NCI-H446 (cell line): ENCODE measurements around the gene AP5B1.

Source experiments
- DNase-seq, 2 experiments: peaks; one replicate each; lab custom pipeline; 2025; lab: John Stamatoyannopoulos, UW

AP5B1 gene

DNA sequence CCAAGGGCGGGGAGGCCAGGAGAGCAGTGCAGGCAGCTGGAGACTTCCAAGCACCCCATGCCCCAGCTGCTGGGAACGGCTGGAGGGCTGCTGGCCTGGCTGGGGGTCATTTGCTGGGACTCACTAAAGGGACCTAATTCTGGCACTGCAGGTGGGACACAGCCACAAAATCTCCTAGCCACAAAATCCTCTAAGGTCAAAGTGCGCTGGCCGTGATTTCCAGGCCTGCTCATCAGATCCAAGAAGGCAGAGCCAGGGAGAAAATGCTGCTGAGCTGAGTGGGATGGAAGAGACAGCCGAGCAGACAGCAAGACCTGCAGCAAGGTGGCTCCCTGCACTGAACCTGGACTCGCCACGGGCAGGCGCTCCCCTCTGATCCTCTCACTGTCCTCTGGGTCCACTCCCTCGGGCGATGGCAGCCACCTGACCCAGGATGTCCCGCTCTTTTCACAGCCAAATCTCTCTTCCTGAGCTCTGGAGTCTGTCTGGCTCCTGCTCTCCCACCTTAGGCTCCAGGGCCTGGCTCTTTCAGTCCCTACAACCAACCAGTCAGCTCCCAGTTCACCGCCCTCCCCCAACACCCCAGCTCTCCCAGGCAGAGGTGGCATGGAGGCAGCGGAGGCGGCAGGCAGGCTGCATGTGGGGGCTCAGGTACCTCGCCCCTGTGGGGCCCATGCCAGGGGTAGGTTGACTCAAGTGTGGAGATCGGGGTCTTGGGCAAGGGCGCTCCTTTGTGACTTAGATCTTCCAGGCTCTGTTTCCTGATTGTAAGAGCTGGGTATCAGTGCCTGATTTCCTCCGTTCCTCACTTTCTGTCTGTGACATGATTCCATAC lies 20.6 kb upstream of the AP5B1 start:
- no peak for DNase-seq

DNA sequence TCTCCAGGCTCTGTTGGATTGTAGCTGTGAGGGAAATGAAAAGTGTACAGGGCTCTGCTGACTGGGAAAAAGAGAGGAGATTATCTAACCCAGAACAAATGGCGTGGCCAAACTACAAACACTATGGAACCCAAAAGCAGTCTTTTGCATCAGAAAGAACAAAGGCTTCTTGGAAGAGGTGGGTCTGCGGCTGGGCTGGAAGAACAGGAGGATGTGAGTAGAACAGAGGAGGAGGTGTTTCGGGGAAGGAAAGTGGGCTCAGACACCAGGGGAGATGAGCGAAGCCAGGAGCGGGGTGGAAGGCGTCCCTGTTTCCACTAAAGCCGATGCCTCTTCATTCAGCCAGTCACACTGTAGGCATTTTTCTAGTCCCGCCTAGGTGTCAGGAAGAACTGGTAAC lies 18.1 kb upstream of the AP5B1 start:
- DNase-seq = no peak

DNA sequence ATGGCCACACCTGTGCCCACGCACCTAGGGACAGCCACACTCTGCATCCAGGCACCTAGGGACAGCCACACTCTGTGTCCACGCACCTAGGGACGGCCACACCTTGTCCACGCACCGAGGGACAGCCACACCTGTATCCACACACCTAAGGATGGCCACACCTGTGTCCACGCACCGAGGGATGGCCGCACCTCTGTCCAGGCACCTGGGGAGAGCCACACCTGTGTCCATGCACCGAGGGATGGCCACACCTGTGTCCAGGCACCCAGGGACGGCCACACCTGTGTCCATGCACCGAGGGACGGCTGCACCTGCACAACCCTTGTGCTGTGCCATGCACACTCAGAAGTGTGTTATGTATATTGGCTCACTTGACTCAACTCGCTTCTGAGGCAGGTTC lies 16.9 kb upstream of the AP5B1 start:
- DNase-seq = no peak

DNA sequence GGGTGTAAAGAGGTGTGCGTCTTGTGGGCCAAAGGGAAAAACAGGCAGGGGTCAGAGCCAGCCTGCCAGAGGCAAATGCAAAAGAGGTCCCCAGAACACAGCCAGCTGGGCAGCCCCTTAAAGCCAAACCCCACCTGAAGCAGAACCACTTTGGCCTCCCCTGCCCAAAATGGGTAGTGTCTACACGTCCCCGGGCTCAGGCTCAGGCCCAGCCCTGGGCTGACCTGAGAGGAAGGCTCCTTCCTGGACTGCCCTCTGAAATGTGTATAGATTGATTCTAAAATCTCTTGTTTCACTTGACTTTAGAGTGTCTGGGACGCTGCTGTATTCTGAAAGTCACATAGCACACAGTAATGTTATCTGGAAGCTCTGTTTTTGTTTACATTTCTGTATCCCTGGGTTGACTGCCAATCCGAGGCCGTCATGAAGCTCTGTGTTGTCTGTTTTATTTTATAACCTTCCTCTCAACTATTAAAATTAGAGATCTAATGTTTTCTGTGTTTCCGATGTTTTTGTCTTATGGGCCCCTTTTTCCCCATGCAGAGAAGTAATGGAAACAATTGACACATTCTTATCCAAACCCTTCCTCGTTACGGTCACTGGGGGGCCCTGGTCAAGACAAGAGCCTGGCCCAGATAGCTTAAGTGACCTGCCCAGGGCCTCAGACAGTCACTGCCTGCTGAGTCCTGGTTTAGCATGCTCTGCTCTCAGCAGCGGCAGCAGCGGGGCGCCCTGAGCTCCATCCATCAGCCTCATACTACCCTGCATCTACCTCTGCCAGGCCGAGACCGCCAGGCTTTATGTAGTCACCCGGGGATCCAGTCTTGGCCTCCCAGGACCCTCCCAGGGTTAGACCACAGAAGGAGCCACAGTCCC lies 16.2 kb upstream of the AP5B1 start:
- DNase-seq = no peak

DNA sequence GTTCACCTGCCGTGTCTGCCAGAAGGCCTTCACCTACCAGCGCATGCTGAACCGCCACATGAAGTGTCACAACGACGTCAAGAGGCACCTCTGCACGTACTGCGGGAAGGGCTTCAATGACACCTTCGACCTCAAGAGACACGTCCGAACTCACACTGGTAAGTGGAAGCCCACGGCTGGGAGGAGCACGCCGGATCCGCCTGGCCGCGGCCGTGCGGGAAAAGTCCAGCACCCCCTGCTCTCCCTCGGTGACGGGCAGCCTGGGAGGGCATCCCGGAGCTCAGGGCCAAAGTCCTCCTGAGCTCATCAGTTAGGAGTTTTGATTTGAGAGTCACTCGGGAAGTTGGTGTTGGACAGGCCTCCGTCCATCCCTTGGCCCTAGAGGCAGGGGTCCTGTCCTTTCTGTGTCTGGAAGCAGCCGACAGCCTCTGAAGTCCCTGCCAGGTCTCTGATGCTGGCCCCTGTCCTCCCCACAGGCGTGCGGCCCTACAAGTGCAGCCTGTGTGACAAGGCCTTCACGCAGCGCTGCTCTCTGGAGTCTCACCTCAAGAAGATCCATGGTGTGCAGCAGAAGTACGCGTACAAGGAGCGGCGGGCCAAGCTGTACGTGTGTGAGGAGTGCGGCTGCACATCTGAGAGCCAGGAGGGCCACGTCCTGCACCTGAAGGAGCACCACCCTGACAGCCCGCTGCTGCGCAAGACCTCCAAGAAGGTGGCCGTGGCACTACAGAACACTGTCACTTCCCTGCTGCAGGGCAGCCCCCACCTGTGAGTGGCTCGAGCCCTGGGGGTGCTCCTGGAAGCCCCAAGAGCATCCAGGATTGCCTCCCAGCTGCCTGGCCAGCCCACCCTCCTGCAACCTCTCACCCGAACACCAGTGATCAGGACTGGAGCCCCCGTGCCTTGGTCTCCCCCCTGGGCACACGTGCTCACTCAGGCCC lies 14.1 kb upstream of the AP5B1 start:
- no peak for DNase-seq

DNA sequence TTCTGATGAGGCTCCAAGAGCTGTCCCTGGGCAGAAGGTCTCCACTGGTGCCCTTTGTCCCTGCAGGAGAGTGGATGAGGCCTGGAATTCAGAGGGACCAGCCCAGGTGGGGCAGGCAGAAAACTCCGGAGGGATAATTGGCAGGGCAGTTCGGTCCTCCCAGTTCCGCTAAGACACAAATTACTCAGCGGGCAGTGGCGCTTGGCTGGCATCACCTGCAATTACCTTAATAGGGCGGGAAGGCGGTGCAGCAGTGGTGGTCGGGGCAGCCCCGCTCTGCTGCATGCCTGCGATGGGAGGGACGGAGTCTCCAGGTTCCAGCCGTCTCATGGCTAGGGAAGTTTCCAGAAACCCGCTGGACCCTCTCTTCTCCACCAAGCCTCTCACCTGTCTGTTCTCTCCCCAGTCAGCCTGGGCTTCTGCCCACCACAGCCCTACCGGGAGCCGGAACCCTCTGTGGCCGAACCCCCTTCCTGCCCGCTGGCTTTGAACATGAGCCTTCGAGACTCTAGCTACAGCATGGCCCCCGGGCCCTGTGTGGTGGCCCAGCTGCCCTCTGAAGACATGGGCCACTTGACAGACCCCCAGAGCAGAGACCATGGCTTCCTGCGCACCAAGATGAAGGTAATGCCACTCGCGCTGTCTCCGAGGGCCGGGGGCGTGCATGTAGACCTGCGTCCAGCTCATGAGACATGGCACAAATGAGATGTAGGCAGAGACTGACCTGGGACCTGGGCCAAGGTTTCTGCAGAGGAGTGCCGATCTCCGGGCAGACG lies 13.0 kb upstream of the AP5B1 start:
- no peak for DNase-seq

DNA sequence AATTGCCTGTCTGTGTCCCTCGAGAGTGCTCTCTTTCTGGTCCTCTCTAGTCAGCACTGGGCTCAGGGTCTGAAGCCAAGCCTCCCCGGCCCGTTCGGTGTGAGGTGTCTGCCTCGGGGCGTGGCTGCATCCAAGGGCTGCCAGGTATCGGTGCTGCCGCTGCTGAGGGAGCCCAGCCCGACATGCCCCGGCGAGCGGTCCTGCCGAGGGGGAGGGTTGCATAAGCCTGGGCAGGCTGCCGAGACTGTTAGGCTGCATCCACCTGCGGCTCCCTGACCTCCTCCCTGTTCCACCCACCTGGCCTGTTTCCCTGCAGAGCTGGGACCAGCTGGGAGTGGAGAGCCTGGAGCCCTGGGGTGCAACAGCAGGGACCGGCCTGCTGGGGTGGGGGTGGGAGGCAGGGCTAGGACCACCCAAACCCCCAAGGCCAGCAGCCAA lies 12.4 kb upstream of the AP5B1 start:
- DNase-seq = no peak

DNA sequence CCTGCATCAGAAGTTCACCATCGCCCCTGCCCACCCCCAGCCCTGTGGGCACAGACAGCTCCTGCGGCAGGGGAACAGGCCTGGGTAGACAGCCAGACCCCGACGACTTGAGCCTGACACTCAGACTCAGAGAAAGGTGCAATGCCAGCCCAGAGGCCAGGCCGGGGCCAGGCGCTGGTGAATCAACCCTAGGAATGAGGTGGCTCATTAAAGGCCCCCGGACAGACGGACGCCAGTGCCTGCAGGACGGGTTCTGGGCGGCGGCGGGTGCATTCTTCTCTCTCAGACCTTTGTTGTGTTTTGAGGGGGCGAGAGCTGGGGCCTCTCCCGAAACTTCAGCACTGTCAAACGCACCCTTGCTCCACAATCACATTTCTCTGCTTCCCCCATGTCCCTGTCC lies 11.7 kb upstream of the AP5B1 start:
- no peak for DNase-seq

DNA sequence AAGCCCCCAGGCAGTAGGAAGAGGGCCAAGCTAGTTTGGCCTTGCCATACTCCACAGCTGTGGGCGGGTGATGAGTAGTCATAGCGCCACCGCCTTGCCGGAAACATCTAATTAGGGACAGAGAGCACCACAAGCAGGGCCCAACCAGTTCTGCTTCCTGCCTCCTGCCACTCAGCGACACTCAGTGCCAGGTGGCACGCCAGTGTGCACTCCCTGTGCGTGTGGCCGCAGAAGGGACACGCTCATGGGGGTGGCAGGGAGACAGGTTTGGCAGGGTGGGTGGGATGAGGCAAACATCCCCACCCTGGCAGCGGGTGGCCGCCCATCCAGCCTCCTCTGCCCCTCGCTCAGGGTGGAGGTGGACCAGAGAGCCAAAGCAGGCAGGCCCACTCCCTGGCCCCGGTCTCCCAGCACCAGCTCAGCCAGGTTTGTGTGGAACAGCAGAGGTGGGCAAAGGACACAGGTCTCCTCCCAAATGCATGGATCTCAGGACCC lies 11.0 kb upstream of the AP5B1 start:
- no peak for DNase-seq

DNA sequence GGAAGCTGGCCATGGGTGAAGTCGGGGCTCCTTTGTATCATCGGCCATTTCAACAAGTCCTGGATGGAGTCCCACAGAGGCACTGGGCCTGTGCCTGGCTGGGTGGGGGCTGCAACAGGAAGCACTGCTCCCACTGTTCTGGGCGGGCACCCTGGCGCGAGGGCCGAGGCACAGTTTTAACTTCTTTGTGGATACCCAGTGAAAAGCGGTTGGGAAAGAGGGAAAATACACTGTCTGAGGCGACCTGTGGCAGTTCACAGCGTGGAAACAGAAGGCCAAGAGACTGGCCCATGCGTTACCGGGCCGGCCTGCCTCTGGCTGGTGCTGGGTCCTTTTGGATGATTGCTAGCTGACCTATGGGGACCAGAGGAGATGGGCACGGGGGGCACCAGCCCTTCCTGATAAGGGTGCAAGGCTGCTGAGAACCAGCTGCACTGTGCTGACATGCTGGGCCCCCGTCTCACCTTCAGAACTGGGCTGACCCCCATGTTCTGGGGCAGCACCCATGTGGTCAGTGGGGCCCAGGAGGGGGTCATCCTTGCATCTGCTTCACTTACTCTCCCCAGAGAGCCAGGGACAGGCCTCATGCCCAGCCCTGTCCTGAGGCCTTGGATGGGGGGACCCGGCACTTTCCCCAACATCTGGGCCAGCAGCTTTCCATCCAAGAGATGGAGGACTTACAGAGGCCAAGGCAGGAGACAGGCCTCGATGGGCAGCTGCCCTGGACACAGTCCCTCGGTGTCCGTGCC lies 10.3 kb upstream of the AP5B1 start:
- DNase-seq = no peak

DNA sequence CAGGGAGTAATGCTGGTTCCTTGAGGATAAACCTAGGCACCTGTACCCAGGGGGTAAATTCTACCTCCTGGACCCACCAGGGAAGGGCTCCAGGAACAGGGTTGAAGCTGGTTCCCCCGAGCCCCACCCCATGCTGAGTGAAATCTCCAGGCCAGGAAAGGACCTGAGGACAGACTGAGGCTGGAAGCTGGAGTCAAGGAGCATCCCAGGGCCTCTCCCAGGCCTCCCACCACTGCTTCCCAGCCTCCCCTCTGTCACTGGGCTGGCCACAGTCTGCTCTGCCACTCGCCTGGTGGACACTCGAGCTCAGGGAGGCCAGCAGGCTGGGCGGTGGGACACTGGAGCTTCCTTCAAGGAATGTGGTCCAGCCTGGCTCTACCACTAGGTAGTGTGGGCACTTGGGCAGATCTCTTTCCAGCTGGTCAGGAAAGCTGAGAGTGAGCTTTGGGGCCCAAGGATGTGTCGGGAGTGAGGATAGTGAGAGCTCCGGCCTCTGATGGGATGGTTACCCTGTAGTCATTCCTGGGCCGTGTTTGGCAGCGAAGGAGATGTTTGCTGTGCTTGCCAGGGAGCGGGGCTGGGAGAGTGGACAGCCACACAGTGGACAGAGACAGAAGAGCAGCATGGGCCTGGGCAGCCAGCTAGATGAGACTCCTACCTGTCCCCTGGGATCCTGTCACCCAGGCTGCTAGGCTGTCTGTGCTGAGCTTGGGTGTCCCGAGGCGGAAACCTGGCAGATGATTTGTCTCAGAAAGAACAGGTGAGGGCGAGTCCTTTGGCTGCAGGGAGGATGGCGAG lies 9.5 kb upstream of the AP5B1 start:
- no peak for DNase-seq

DNA sequence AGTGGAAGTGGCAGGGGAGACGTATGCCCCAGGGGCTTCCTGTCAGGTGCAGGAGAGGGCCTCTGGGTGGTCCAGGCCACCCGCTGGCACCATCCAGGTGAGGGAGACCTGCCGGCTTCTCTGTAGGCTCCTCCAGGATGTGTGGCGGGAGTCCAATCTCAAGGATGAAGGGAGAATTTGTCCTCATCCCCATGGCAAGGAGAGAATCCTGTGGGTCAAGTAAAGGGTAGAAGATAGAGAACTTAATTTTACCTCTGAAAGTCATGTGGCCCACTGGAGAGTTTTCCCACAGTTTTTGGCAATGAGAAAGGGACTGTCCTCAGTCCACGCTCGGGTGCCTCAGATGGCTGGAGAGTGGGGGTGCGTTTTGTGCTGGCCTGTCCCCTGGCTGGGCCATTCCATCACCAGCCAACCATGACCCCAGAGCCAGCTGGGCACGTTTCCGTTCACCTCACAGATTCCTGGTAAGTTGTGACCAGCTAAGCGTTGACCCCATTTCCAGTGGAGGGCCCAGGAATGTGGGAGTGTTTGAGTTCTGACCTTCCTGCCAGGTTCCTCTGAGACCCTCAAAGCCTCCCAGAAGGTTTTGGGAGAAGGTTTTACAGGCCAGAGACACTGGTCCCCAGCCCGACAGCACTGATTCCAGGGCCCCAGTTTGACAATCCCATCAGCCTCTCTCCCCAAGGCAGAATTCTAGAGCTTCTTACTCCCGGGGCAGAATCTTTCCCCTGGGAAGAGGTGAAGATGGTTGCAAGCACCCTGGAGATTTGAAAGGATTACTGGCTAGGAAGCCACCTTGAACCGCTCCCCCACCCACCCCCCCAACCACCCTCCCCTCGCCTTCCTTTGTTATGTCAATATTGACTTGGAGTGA lies 8.7 kb upstream of the AP5B1 start:
- DNase-seq = no peak

DNA sequence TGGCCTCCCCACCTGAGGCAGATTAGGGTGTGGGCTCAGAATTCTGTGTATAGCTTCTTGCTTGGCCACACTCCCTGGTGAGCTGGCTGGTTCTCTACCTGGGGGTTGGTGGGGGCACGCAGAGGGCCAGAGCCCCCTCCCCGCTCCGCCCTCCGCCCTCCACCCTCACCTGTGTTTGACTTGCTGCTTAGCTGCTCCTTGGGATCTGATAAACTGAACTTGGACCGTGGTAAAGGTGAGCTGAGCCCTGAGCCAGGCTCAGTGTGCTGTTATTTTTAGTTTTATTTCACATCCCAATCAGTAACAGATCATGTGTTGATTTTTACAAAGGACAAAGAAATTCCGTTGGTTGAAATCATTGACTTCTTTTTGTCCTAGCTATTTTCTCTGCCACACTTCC lies 8.0 kb upstream of the AP5B1 start:
- DNase-seq = no peak

DNA sequence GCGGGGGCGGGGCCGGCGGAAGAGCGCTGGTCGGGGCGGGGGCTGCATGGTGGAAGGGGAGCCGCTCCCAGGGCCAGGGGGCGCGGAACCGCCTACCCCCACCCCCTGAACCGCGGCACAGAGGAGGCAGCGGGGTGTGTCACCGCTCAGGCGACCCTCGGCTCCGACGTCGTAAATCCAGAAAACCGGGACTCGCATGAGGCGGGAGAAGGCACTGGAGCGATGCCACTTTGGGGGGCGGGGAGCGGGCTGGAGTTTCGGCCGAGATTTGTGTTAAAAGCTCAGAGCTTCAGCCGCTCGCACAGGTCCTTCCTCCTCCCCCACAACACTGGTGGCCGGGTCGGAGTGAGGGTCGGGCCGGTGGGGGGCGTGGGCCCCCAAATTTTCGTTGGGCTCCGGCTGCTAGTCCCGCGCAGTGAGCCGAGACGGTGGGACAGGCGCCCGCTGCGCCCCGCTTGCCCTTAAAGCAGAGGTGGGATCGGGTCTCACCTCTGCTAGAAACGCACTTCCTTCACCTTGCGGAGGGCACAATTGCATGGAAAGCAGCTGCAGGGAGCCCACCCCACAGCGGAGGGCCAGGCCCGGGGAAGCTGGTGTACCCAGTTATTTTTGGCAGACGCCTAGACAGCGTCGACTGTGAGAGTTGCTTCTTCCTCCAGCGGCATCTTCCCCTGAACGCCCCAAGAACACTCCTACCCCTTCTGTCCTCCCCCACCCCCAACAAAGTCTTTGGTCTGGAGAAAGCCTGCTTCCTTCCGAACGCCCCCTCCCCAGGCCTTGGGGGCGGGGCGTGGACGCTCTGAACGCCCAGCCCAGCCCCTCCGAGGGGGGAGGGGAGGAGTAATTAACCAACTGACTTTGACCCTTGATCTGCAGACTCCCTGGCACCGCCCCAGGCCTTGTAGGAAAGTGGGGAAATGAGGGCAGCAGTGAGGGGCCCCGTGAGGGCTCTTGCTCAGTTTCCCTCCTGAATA lies 7.2 kb upstream of the AP5B1 start:
- DNase-seq = no peak

DNA sequence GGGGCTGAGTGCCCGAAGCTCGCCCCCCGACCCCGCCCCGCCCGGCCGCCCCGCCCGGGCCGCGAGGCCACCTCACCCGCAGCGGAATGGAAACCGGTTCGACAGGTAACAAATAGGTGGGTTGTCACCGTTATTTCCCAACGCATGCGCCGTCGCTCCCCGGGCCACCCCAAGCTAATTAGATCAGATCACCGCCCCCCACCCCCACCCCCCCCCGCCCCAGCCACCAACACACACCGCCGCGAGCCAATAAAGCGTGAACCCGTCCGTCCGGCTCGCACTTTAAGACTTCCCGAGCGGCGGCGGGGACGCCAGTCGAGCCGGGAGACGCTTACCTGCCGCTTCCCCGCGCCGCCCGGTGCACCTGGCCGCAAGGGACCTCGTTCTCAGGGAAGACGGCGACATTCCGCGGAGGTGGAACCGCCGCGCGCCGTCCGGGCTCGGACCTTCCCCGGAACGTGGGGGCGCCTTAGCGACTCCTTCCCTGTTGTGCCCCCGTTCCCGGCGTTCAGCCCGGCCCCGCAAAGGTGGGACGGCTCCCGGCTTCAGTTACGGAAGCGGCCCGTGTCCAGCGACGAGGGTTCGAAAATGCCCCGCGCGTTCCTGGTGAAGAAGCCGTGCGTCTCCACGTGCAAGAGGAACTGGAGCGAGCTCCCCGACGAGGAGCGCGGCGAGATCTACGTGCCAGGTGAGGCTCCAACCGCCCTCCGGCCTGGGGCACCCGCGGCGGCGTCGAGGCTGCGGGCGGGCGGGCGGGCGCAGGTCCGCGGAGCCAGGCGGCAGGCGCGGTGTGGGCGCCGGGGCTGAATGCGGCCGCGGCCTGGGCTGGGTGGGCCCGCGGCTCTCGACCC lies 6.2 kb upstream of the AP5B1 start, which contains the start of gene OVOL1:
OVOL1 (plus strand) TSS at position 278 of the 851 bp plus-strand sequence; CDS start at position 589, 311 bp downstream.
- no peak for DNase-seq
